Lung (tissue), 12 donors: ENCODE measurements around the gene PLA2G2C. TPM values are rescaled to one million over a fixed set of nuclear protein-coding genes. Genes with fewer than 3 reads are reported as not detected.

Experiments used
- ATAC-seq: fragments of 200-7000 bp; cut with Tn5 transposase; one replicate; pipeline ENCODE4 v1.9.1; 2020; ENCODE audit warnings: moderate number of reproducible peaks; ENCODE audit not compliant: insufficient read depth, low FRiP score
- DNase-seq, 3 donors: peaks; one replicate each; pipeline ENCODE4 v3.0.0-alpha.2; 2013 to 2017
- H3K27ac ChIP-seq, 2 donors: one replicate each; pipeline ENCODE4 v1.5.1; 2013; ENCODE audit warnings: mild to moderate bottlenecking in 2 of 2, moderate library complexity in 2 of 2, control low read depth in 1 of 2, inconsistent platforms in 1 of 2, low read depth in 1 of 2, low read length in 1 of 2
- H3K27me3 ChIP-seq, 3 donors: one replicate each; pipeline ENCODE4 v1.5.1; 2013; ENCODE audit warnings: low read length in 2 of 3; ENCODE audit not compliant: control insufficient read depth in 3 of 3, insufficient read depth in 3 of 3
- H3K36me3 ChIP-seq, 4 donors: one replicate each; pipeline ENCODE4 v1.5.1; 2013; ENCODE audit warnings: low read length in 4 of 4, mild to moderate bottlenecking in 1 of 4, moderate library complexity in 1 of 4; ENCODE audit not compliant: control insufficient read depth in 4 of 4, insufficient read depth in 4 of 4
- H3K4me1 ChIP-seq, 5 donors: one replicate each; pipeline ENCODE4 v1.5.1; 2013; ENCODE audit warnings: low read length in 5 of 5, mild to moderate bottlenecking in 2 of 5, moderate library complexity in 1 of 5; ENCODE audit not compliant: control insufficient read depth in 5 of 5, insufficient read depth in 5 of 5
- H3K4me3 ChIP-seq: one replicate; pipeline ENCODE4 v1.5.1; 2013; ENCODE audit warnings: mild to moderate bottlenecking, control low read depth, moderate library complexity
- H3K9ac ChIP-seq, 2 donors: one replicate each; pipeline ENCODE4 v1.5.1; 2013; ENCODE audit warnings: low read length in 2 of 2, control low read depth in 1 of 2; ENCODE audit not compliant: insufficient read depth in 1 of 2
- H3K9me3 ChIP-seq, 4 donors: one replicate each; pipeline ENCODE4 v1.5.1; 2013; ENCODE audit warnings: low read length in 3 of 4, mild to moderate bottlenecking in 1 of 4, moderate library complexity in 1 of 4; ENCODE audit not compliant: control insufficient read depth in 4 of 4, insufficient read depth in 3 of 4
- whole genome bisulfite sequencing, 2 donors: extraction: QIAGEN DNeasy Blood & Tissue Kit; methylation state at CpG; one replicate each; pipeline ENCODE4 v1.1.7; 2013; 5-methylcytosine and 5-hydroxymethylcytosine counted together
- polyA plus RNA-seq, 2 donors: library from polyadenylated mRNA; stranded (reverse); fragments of 200-250 nt; gene quantifications; one replicate each; pipeline ENCODE4 v1.2.1, GENCODE V29; 2013
- total RNA-seq, 2 donors: library from RNA; depleted of rRNA in 1 of 2; stranded (reverse); fragments of >200 nt in 1 of 2; gene quantifications; one replicate each; pipeline ENCODE4 v1.2.1, GENCODE V29; 2014 to 2021
- TF ChIP-seq, protein P1 (sequence below): IDR thresholded peaks from 2 replicates; pipeline ENCODE4 v1.5.1; 2012; ENCODE audit warnings: mild to moderate bottlenecking; ENCODE audit errors: control extremely low read depth, extremely low read depth
- donor health status: control.
- donor health status: control.
- donor health status: Bipolar disorder and iron deficiency.
- donor health status: healthy.
- donor health status: DM: yes; HTN: yes; CAD: no.

The PLA2G2C gene
- total and polyA plus RNA-seq, 4 donors = 0.09 TPM; not detected in 3

GRCh38 chr1:20165522-20165951 lies 20.8 kb downstream of the PLA2G2C start:
- H3K27me3 ChIP-seq = peaks cover 0 to 10% (median 0%) of the 10 kb centered on the region in 3 donors
- DNase-seq (peak in 1 of 3 donors; percentile 32), ATAC-seq (no peak)
- no peak overlapping the region for H3K27ac ChIP-seq
- WGBS, 2 donors = 76 to 93% methylated on average over 16 of the region's 16 CpGs
- H3K4me1 ChIP-seq = peaks cover 0 to 5% (median 0%) of the 10 kb centered on the region in 5 donors
- no peak overlapping the region for H3K9ac ChIP-seq
- peaks cover 0 to 31% (median 4%) of the 10 kb centered on the region in 4 donors for H3K9me3 ChIP-seq
- no peaks in the 10 kb centered on the region for H3K36me3 ChIP-seq
- TF ChIP-seq, protein P1, sequence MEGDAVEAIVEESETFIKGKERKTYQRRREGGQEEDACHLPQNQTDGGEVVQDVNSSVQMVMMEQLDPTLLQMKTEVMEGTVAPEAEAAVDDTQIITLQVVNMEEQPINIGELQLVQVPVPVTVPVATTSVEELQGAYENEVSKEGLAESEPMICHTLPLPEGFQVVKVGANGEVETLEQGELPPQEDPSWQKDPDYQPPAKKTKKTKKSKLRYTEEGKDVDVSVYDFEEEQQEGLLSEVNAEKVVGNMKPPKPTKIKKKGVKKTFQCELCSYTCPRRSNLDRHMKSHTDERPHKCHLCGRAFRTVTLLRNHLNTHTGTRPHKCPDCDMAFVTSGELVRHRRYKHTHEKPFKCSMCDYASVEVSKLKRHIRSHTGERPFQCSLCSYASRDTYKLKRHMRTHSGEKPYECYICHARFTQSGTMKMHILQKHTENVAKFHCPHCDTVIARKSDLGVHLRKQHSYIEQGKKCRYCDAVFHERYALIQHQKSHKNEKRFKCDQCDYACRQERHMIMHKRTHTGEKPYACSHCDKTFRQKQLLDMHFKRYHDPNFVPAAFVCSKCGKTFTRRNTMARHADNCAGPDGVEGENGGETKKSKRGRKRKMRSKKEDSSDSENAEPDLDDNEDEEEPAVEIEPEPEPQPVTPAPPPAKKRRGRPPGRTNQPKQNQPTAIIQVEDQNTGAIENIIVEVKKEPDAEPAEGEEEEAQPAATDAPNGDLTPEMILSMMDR = no peak
- H3K4me3 ChIP-seq = no peak overlapping the region

DNA sequence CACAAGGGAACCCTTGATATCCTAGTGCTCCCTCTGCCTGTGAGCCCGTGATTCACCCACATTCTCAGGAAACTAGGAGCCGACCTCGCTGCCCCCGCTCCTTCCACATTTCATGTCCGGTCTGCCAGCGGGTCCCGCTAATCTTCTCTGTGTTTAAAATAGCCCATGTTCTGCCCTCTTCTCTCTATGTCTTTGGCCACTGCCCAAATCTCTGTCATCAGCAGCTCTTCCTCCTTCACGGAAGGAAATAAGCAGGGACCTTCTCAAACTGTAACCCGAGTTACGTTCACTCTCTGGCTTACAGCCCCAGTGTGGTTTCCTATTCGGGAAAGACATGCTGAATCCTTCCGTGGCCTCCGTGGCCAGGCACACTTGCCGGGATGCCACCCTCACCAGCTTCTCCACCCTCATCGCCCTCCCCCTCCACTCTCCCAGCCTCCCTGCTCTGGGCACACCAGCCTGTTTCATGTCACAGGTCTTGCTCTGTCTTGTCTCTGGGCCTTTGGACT lies 21.6 kb downstream of the PLA2G2C start:
- Histone ChIP-seq H3K9ac (no peak overlapping the region), H3K4me3 (no peak overlapping the region), H3K4me1 (peaks cover 0 to 5% (median 0%) of the 10 kb centered on the region in 5 donors), H3K9me3 (peaks cover 0 to 35% (median 9%) of the 10 kb centered on the region in 4 donors), H3K27ac (peak overlapping the region in 1 of 2 donors; percentile 15), H3K36me3 (no peaks in the 10 kb centered on the region), H3K27me3 (peaks cover 0 to 10% (median 0%) of the 10 kb centered on the region in 3 donors)
- DNase-seq (peak; percentile 38 to 51 (median 49)), ATAC-seq (no peak)
- TF ChIP-seq, protein P1 = no peak
- 48 to 64% methylated on average over 15 of the region's 15 CpGs for WGBS, 2 donors

DNA sequence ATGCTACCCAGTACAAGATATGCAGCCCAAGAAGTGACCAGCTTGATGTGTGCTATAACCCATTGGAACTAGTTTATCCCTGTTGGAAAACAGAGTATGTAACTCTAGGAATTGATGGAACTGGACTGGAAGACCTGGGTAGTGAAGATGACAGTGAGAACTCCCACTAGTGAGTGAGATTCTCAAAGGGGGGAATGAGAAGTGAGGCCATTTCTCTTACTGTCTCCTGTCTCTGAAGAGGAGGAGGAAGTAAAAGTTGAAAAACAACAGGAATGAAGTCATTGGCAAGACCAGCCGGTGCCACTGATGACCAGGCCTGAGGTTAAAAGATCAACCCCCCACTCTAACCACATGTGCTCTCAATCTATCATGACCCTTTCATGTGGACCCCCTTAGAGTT lies 26.3 kb downstream of the PLA2G2C start:
- no peak overlapping the region for H3K9ac ChIP-seq
- peaks cover 0 to 47% (median 16%) of the 10 kb centered on the region in 4 donors for H3K9me3 ChIP-seq
- TF ChIP-seq, protein P1 = no peak
- WGBS, 2 donors = 79 to 89% methylated on average over 1 of the region's 1 CpG
- DNase-seq = no peak
- ATAC-seq = no peak
- H3K27me3 ChIP-seq = no peaks in the 10 kb centered on the region
- H3K27ac ChIP-seq = no peak overlapping the region
- no peaks in the 10 kb centered on the region for H3K36me3 ChIP-seq
- no peak overlapping the region for H3K4me3 ChIP-seq
- peaks cover 0 to 5% (median 0%) of the 10 kb centered on the region in 5 donors for H3K4me1 ChIP-seq
